Skin epidermis (tissue), 12 donors: ENCODE measurements around the gene TRIO.

Source experiments
- H3K27ac ChIP-seq, 21 experiments: fragments of 200-600 bp; sonication (generic) in 11 of 21; one replicate each; pipeline ENCODE4 v1.5.0; 2020; ENCODE audit warnings: mild to moderate bottlenecking in 3 of 21, inconsistent platforms in 2 of 21, moderate library complexity in 2 of 21
- H3K4me3 ChIP-seq, 7 experiments: fragments of 200-600 bp; sonication (generic) in 2 of 7; one replicate each; pipeline ENCODE4 v1.5.0; 2020; ENCODE audit warnings: inconsistent platforms in 2 of 7, mild to moderate bottlenecking in 2 of 7, moderate library complexity in 1 of 7

The TRIO gene

GRCh38 chr5:14121552-14121951, 21.6 kb upstream of the TRIO start:
- Histone ChIP-seq H3K27ac (no peak overlapping the region), H3K4me3 (no peak overlapping the region)

GRCh38 chr5:14122089-14122488, 21.1 kb upstream of the TRIO start:
- H3K27ac ChIP-seq, result no peak overlapping the region
- H3K4me3 ChIP-seq, result no peak overlapping the region

GRCh38 chr5:14123551-14123950, 19.6 kb upstream of the TRIO start:
- H3K27ac ChIP-seq, result no peak overlapping the region
- H3K4me3 ChIP-seq, result no peak overlapping the region

GRCh38 chr5:14123974-14124482, 19.1 kb upstream of the TRIO start:
- Histone ChIP-seq H3K4me3 (no peak overlapping the region), H3K27ac (no peak overlapping the region)

GRCh38 chr5:14125262-14125661, 17.9 kb upstream of the TRIO start:
- no peak overlapping the region for H3K27ac ChIP-seq
- no peak overlapping the region for H3K4me3 ChIP-seq

- no peak overlapping the region for H3K27ac ChIP-seq
- no peak overlapping the region for H3K4me3 ChIP-seq
Observed at GRCh38 chr5:14127587-14127986, 15.6 kb upstream of the TRIO start.

- Histone ChIP-seq H3K4me3 (no peak overlapping the region), H3K27ac (no peak overlapping the region)
Observed at GRCh38 chr5:14128079-14128478, 15.1 kb upstream of the TRIO start.

- Histone ChIP-seq H3K27ac (no peak overlapping the region), H3K4me3 (no peak overlapping the region)
Observed at GRCh38 chr5:14129123-14129522, 14.0 kb upstream of the TRIO start.

GRCh38 chr5:14131855-14132503, 11.2 kb upstream of the TRIO start:
- no peak overlapping the region for H3K4me3 ChIP-seq
- no peak overlapping the region for H3K27ac ChIP-seq

- H3K4me3 ChIP-seq, result no peak overlapping the region
- no peak overlapping the region for H3K27ac ChIP-seq
Observed at GRCh38 chr5:14133394-14133793, 9.7 kb upstream of the TRIO start.

GRCh38 chr5:14134083-14134482, 9.1 kb upstream of the TRIO start:
- no peak overlapping the region for H3K4me3 ChIP-seq
- H3K27ac ChIP-seq, result no peak overlapping the region

GRCh38 chr5:14134771-14135170, 8.4 kb upstream of the TRIO start:
- Histone ChIP-seq H3K4me3 (no peak overlapping the region), H3K27ac (no peak overlapping the region)

GRCh38 chr5:14135621-14136020, 7.5 kb upstream of the TRIO start:
- Histone ChIP-seq H3K27ac (no peak overlapping the region), H3K4me3 (no peak overlapping the region)

- Histone ChIP-seq H3K4me3 (no peak overlapping the region), H3K27ac (no peak overlapping the region)
Observed at GRCh38 chr5:14136228-14136627, 6.9 kb upstream of the TRIO start.

- Histone ChIP-seq H3K4me3 (no peak overlapping the region), H3K27ac (no peak overlapping the region)
Observed at GRCh38 chr5:14138608-14139540, 4.3 kb upstream of the TRIO start.

GRCh38 chr5:14141764-14142163, 1.4 kb upstream of the TRIO start:
- Histone ChIP-seq H3K4me3 (no peak overlapping the region), H3K27ac (peak overlapping the region in 1 of 21 experiments; percentile 84)

GRCh38 chr5:14142202-14142826, 828 bp upstream of the TRIO start:
- peak overlapping the region; percentile 60 to 92 (median 84) for H3K27ac ChIP-seq
- H3K4me3 ChIP-seq, result peak overlapping the region; percentile 48 to 86 (median 61)

GRCh38 chr5:14143546-14143840, 351 bp downstream of the TRIO start:
- H3K4me3 ChIP-seq, result peak overlapping the region; percentile 57 to 87 (median 77)
- H3K27ac ChIP-seq, result peak overlapping the region in 18 of 21 experiments; percentile 70 to 98 (median 90)

- Histone ChIP-seq H3K4me3 (peak overlapping the region; percentile 57 to 87 (median 77)), H3K27ac (peak overlapping the region; percentile 62 to 98 (median 90))
Observed at GRCh38 chr5:14143841-14144585, 871 bp downstream of the TRIO start.
